K562 (cell line): ENCODE measurements around the gene ADCY5. TPM values are rescaled to one million over a fixed set of nuclear protein-coding genes. Genes with fewer than 3 reads are reported as not detected.

Source experiments
- ATAC-seq: fragments of 200-7000 bp; cut with Tn5 transposase; 3 replicates; pipeline ENCODE4 v1.9.1; 2020; ENCODE audit warnings: moderate library complexity
- BruUV-seq: library from RNA; stranded (reverse); fragments of 400-500 nt; replicated peaks from 2 replicates; lab custom pipeline; 2021; lab: Mats Ljungman, UMichigan
- CTCF ChIA-PET: fragments of 300-600 bp; formaldehyde crosslinking; extraction: SDS; loops from one replicate; lab custom pipeline; 2021; ENCODE audit warnings: low intra/inter-chr PET ratio; lab: Yijun Ruan, JAX
- POLR2A ChIA-PET: fragments of 300-600, 350-650 bp; sonication (Branson Sonifier 250); formaldehyde crosslinking; extraction: SDS; loops from one replicate; lab custom pipeline; 2021; ENCODE audit warnings: antibody characterized with exemption, inconsistent platforms; lab: Yijun Ruan, JAX
- DNase-seq, 4 experiments: peaks; one replicate each; pipeline versions ENCODE4 v3.0.0 to v3.0.0-alpha.2; 2011 to 2018; ENCODE audit warnings: low spot score in 3 of 4, mixed read lengths in 3 of 4; ENCODE audit errors: extremely low read depth in 1 of 4
- FAIRE-seq: peaks from 2 replicates; lab custom pipeline; 2011; peaks lifted over from hg19 to GRCh38; lab: Jason Lieb, UNC
- H2AFZ ChIP-seq: 2 replicates; pipeline ENCODE4 v1.6.0; 2011; ENCODE audit warnings: low read depth, low read length, control low read depth, inconsistent platforms
- H3K27ac ChIP-seq: fragments of 200-600 bp; 3 replicates; pipeline ENCODE4 v1.8.0; 2011; ENCODE audit warnings: low read depth, mild to moderate bottlenecking, control low read depth, inconsistent platforms, low read length, moderate library complexity, mixed read lengths; ENCODE audit errors: extremely low read depth
- H3K27me3 ChIP-seq, 2 experiments: fragments of 300-600 bp in 1 of 2; 2 replicates in 1 of 2; 3 replicates in 1 of 2; pipeline versions ENCODE4 v1.6.0 to v1.8.0; 2011; ENCODE audit warnings: inconsistent platforms in 2 of 2, low read length in 2 of 2, mild to moderate bottlenecking in 1 of 2, mixed read lengths in 1 of 2, moderate library complexity in 1 of 2; ENCODE audit not compliant: control insufficient read depth in 2 of 2, insufficient read depth in 2 of 2
- H3K36me3 ChIP-seq: fragments of 300-600 bp; 3 replicates; pipeline ENCODE4 v1.8.0; 2011; ENCODE audit warnings: mild to moderate bottlenecking, low read length, inconsistent platforms; ENCODE audit not compliant: control insufficient read depth, insufficient read depth
- H3K4me1 ChIP-seq, 2 experiments: fragments of 200-600 bp in 1 of 2; replicated peaks in 1 of 2; 2 replicates in 1 of 2; 3 replicates in 1 of 2; pipeline versions ENCODE4 v1.5.1 to v1.8.0; 2011; ENCODE audit warnings: inconsistent platforms in 2 of 2, low read length in 2 of 2, mild to moderate bottlenecking in 1 of 2, mixed read lengths in 1 of 2, moderate library complexity in 1 of 2; ENCODE audit not compliant: control insufficient read depth in 2 of 2, insufficient read depth in 2 of 2
- H3K4me2 ChIP-seq: 2 replicates; pipeline ENCODE4 v1.6.1; 2011; ENCODE audit warnings: low read length, control low read depth, inconsistent platforms, mixed read lengths; ENCODE audit not compliant: insufficient read depth
- H3K4me3 ChIP-seq: fragments of 200-600 bp; sonication (generic), shearing (Covaris generic); 2 replicates; pipeline ENCODE4 v1.5.1; 2016; ENCODE audit warnings: control low read depth, inconsistent platforms
- H3K79me2 ChIP-seq: fragments of 200-600 bp; 3 replicates; pipeline ENCODE4 v1.8.0; 2011; ENCODE audit warnings: low read length, inconsistent platforms; ENCODE audit not compliant: control insufficient read depth, insufficient read depth
- H3K9ac ChIP-seq, 2 experiments: 2 replicates each; pipeline versions ENCODE4 v1.6.0 to v1.6.1; 2011; ENCODE audit warnings: low read depth in 2 of 2, low read length in 2 of 2, control low read depth in 1 of 2, inconsistent platforms in 1 of 2, mild to moderate bottlenecking in 1 of 2, mixed read lengths in 1 of 2; ENCODE audit not compliant: insufficient read depth in 1 of 2
- H3K9me1 ChIP-seq: one replicate; pipeline ENCODE4 v1.6.0; 2011; ENCODE audit warnings: inconsistent platforms, mild to moderate bottlenecking, low read length, moderate library complexity; ENCODE audit not compliant: control insufficient read depth, insufficient read depth
- H3K9me3 ChIP-seq: replicated peaks from 2 replicates; pipeline ENCODE4 v1.5.1; 2011; ENCODE audit warnings: low read depth, low read length, inconsistent platforms; ENCODE audit not compliant: control insufficient read depth, insufficient read depth
- H4K20me1 ChIP-seq: replicated peaks from 2 replicates; pipeline ENCODE4 v1.6.1; 2011; ENCODE audit warnings: low read length, inconsistent platforms, mixed read lengths; ENCODE audit not compliant: control insufficient read depth, insufficient read depth
- ARID3B ChIP-seq: fragments of 250-450 bp; sonication (Bioruptor Pico); IDR thresholded peaks from 2 replicates; pipeline ENCODE4 v1.4.0; 2020; ENCODE audit warnings: borderline replicate concordance
- EHMT2 ChIP-seq: fragments of 450-650 bp; IDR thresholded peaks from 2 replicates; pipeline ENCODE4 v1.6.1; 2018; ENCODE audit warnings: antibody characterized with exemption
- EWSR1 ChIP-seq: fragments of 450-650 bp; IDR thresholded peaks from 2 replicates; pipeline ENCODE4 v1.6.1; 2018; ENCODE audit warnings: borderline replicate concordance, mild to moderate bottlenecking, low read depth, moderate library complexity; ENCODE audit not compliant: partially characterized antibody
- GATA2 ChIP-seq: sonication (generic); formaldehyde crosslinking; IDR thresholded peaks from 2 replicates; pipeline ENCODE4 v1.4.0; 2020; ENCODE audit warnings: mild to moderate bottlenecking, missing genetic modification reagents
- MAZ ChIP-seq, 2 experiments: fragments of 450-650 bp in 1 of 2; sonication (generic) in 1 of 2; formaldehyde crosslinking; IDR thresholded peaks in 1 of 2; conservative IDR thresholded peaks in 1 of 2; 2 replicates each; pipeline versions ENCODE4 v1.4.0 to v1.5.0; 2020; ENCODE audit warnings: mild to moderate bottlenecking in 1 of 2, missing genetic modification reagents in 1 of 2
- MCM3 ChIP-seq: fragments of 450-650 bp; IDR thresholded peaks from 2 replicates; pipeline ENCODE4 v1.6.1; 2016
- MLX ChIP-seq, 2 experiments: fragments of 450-650 bp in 1 of 2; sonication (generic) in 1 of 2; formaldehyde crosslinking; conservative IDR thresholded peaks; 2 replicates each; pipeline versions ENCODE4 v1.4.0 to v1.8.1; 2020 to 2022; ENCODE audit warnings: mild to moderate bottlenecking in 1 of 2, missing genetic modification reagents in 1 of 2
- PATZ1 ChIP-seq: fragments of 250-450 bp; sonication (Bioruptor Pico); IDR thresholded peaks from 2 replicates; pipeline ENCODE4 v1.5.0; 2020; ENCODE audit warnings: mild to moderate bottlenecking, borderline replicate concordance
- RFX5 ChIP-seq: IDR thresholded peaks from 2 replicates; pipeline ENCODE4 v1.6.1; 2011; ENCODE audit warnings: low read depth, mild to moderate bottlenecking, improper control_type of control experiment, low read length
- SIRT6 ChIP-seq: IDR thresholded peaks from one replicate; pipeline ENCODE4 v1.6.1; 2012; ENCODE audit warnings: low read depth, mild to moderate bottlenecking, control low read depth, inconsistent platforms, low read length, moderate library complexity
- ZNF347 ChIP-seq: fragments of 450-650 bp; formaldehyde crosslinking; IDR thresholded peaks from 2 replicates; pipeline ENCODE4 v1.4.0; 2020; ENCODE audit warnings: low read depth, mild to moderate bottlenecking, moderate library complexity
- ZNF436 ChIP-seq: fragments of 250-450, 450-650 bp; sonication (Bioruptor Pico); formaldehyde crosslinking; IDR thresholded peaks from 2 replicates; pipeline ENCODE4 v1.7.0; 2020; ENCODE audit warnings: mild to moderate bottlenecking
- ZNF586 ChIP-seq: fragments of 450-650 bp; formaldehyde crosslinking; conservative IDR thresholded peaks from 2 replicates; pipeline ENCODE4 v1.4.0; 2020; ENCODE audit warnings: mild to moderate bottlenecking, moderate library complexity
- ZNF668 ChIP-seq: fragments of 250-450 bp; sonication (Bioruptor Pico); IDR thresholded peaks from 2 replicates; pipeline ENCODE4 v1.8.0; 2022; ENCODE audit warnings: mild to moderate bottlenecking, inconsistent platforms
- ZNF785 ChIP-seq: fragments of 250-450 bp; sonication (Bioruptor Pico); IDR thresholded peaks from 2 replicates; pipeline ENCODE4 v1.4.0; 2020; ENCODE audit warnings: mild to moderate bottlenecking
- WGBS: fragments of 100-300 bp; shearing (Covaris generic); methylation state at CpG from one replicate; pipeline ENCODE4 v1.1.6; 2016; ENCODE audit warnings: low coverage, mixed read lengths; ENCODE audit not compliant: insufficient coverage; ENCODE audit errors: missing lambda C conversion rate; 5-methylcytosine and 5-hydroxymethylcytosine counted together
- in situ Hi-C: fragments of 300-500 bp; cut with MboI; formaldehyde crosslinking; loops from 4 replicates; pipeline ENCODE4 v1.15.0; 2018; ENCODE audit warnings: inconsistent platforms, mixed read lengths
- intact Hi-C: fragments of 100-400 bp; cut with micrococcal nuclease; formaldehyde crosslinking; loops from 2 replicates; pipeline ENCODE4 v1.14.2; 2022
- polyA plus RNA-seq, 8 experiments: library from polyadenylated mRNA; depleted of rRNA in 4 of 8; stranded (reverse) in 5 of 8; unstranded in 3 of 8; fragments of >200 nt; fragmentation: Nextera tagmentation in 2 of 8; fragmentation: Illumina TruSeq in 1 of 8; extraction: Ambion mirVana in 2 of 8; extraction: Trizol in 1 of 8; gene quantifications; 2 replicates each; pipeline versions ENCODE4 v1.2.1 to v1.2.3, GENCODE V29; 2011 to 2014; ENCODE audit warnings: inconsistent platforms in 1 of 8, missing spikeins in 1 of 8
- total RNA-seq, 7 experiments: library from RNA; depleted of rRNA in 6 of 7; stranded (reverse); fragments of >200 nt in 6 of 7; fragmentation: Illumina TruSeq in 2 of 7; extraction: Trizol in 2 of 7; gene quantifications; 2 replicates each; pipeline versions ENCODE4 v1.2.1 to v1.2.3, GENCODE V29; 2011 to 2021; ENCODE audit warnings: low replicate concordance in 1 of 7

Gene ADCY5
- total and polyA plus RNA-seq, 9 of the 15 experiments (the other 6 are each of a cell fraction or from before 2014, with no cell fraction given), result under 0.01 TPM; not detected in 8

- intact Hi-C loops (no loop called here), in situ Hi-C loops (no loop called here)
- WGBS, result 0% methylated on average over 4 of the region's 6 CpGs
- H2AFZ ChIP-seq, result no peak overlapping the region
- H3K36me3 ChIP-seq, result no peaks in the 10 kb centered on the region
- no TSS peak for BruUV-seq
- H3K4me2 ChIP-seq, result no peak overlapping the region
- DNase-seq (no peak), FAIRE-seq (no peak), ATAC-seq (no peak)
- no peak for TF ChIP-seq PATZ1 (CRISPR knock-in tag)
- TF ChIP-seq MCM3, result no peak
- TF ChIP-seq ARID3B, result no peak
- TF ChIP-seq EWSR1, result no peak
- no peak for TF ChIP-seq ZNF668 (CRISPR knock-in tag)
- no peak for TF ChIP-seq GATA2 (CRISPR knock-in tag)
- TF ChIP-seq ZNF347 (CRISPR knock-in tag), result no peak
- no peak for TF ChIP-seq ZNF586
- no peak for TF ChIP-seq ZNF785
- no peak for TF ChIP-seq RFX5
- TF ChIP-seq EHMT2, result no peak
- no peak for TF ChIP-seq MLX (CRISPR knock-in tag; conservative IDR thresholded peaks at IDR 0.05)
- no peak for TF ChIP-seq SIRT6
- TF ChIP-seq MAZ (CRISPR knock-in tag; conservative IDR thresholded peaks at IDR 0.05 in 1 of 2, IDR thresholded peaks at IDR 0.05 in 1 of 2), result no peak
- TF ChIP-seq ZNF436 (CRISPR knock-in tag), result no peak
- ChIA-PET POLR2A (interaction anchor here (0.6 kb wide), 1 partner anchor 120 kb away, joined by 3 read pairs; no protein-coding TSS in a partner anchor), CTCF (no interaction called here)
- peaks cover 5 to 44% of the 10 kb centered on the region in 2 experiments; a peak in 4 of 5 replicates for H3K27me3 ChIP-seq
- no peaks in the 10 kb centered on the region for H3K9me1 ChIP-seq
- no peak overlapping the region for H3K4me3 ChIP-seq
- H3K79me2 ChIP-seq, result no peaks in the 10 kb centered on the region
- H3K4me1 ChIP-seq, result no peaks in the 10 kb centered on the region
- H4K20me1 ChIP-seq, result no peaks in the 10 kb centered on the region
- no peaks in the 10 kb centered on the region for H3K9me3 ChIP-seq
- H3K9ac ChIP-seq, result no peak overlapping the region
- no peak overlapping the region for H3K27ac ChIP-seq
Measured at GRCh38 chr3:123326531-123326930, 122.4 kb downstream of the ADCY5 start.
